Kidney capillary endothelial cell (primary cell): ENCODE data around the gene PLD2.

ENCODE experiments used
- DNase-seq: peaks from one replicate; pipeline ENCODE4 v3.0.0-alpha.2; 2018; ENCODE audit warnings: low spot score

PLD2 gene, protein sequence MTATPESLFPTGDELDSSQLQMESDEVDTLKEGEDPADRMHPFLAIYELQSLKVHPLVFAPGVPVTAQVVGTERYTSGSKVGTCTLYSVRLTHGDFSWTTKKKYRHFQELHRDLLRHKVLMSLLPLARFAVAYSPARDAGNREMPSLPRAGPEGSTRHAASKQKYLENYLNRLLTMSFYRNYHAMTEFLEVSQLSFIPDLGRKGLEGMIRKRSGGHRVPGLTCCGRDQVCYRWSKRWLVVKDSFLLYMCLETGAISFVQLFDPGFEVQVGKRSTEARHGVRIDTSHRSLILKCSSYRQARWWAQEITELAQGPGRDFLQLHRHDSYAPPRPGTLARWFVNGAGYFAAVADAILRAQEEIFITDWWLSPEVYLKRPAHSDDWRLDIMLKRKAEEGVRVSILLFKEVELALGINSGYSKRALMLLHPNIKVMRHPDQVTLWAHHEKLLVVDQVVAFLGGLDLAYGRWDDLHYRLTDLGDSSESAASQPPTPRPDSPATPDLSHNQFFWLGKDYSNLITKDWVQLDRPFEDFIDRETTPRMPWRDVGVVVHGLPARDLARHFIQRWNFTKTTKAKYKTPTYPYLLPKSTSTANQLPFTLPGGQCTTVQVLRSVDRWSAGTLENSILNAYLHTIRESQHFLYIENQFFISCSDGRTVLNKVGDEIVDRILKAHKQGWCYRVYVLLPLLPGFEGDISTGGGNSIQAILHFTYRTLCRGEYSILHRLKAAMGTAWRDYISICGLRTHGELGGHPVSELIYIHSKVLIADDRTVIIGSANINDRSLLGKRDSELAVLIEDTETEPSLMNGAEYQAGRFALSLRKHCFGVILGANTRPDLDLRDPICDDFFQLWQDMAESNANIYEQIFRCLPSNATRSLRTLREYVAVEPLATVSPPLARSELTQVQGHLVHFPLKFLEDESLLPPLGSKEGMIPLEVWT

GRCh38 chr17:4806777-4807604, at the start of gene PLD2:
Gene PLD2, plus strand, starts transcription at chr17:4807152. Its CDS starts 621 bp downstream, at chr17:4807773.
- peak; percentile 77 for DNase-seq

GRCh38 chr17:4759776-4760236, 47.1 kb upstream of the PLD2 start:
- no peak for DNase-seq

- no peak for DNase-seq
Observed at GRCh38 chr17:4764595-4764994, 42.4 kb upstream of the PLD2 start.

GRCh38 chr17:4766201-4766600, 40.8 kb upstream of the PLD2 start:
- DNase-seq, result no peak

DNA sequence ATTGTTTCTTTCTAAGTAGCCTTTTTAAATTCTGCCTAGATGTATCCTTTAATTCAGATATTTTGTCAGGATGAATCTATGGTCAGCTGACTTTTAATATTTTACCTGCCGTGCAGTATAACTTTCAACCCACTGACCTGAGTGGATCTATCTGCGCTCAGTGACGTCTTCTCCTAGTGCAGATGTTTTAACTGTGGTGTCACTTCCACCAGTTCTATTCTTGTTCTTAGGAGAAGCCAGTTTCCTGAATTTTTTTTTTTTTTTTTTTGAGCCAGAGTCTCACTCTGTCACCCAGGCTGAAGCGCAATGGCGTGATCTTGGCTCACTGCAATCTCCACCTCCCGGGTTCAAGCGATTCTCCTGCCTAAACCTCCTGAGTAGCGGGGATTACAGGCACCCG, 40.2 kb upstream of the PLD2 start:
- peak; percentile 40 for DNase-seq

- DNase-seq, result no peak
Observed at GRCh38 chr17:4768298-4768697, 38.7 kb upstream of the PLD2 start.

GRCh38 chr17:4769628-4770027, 37.3 kb upstream of the PLD2 start:
- no peak for DNase-seq

DNA sequence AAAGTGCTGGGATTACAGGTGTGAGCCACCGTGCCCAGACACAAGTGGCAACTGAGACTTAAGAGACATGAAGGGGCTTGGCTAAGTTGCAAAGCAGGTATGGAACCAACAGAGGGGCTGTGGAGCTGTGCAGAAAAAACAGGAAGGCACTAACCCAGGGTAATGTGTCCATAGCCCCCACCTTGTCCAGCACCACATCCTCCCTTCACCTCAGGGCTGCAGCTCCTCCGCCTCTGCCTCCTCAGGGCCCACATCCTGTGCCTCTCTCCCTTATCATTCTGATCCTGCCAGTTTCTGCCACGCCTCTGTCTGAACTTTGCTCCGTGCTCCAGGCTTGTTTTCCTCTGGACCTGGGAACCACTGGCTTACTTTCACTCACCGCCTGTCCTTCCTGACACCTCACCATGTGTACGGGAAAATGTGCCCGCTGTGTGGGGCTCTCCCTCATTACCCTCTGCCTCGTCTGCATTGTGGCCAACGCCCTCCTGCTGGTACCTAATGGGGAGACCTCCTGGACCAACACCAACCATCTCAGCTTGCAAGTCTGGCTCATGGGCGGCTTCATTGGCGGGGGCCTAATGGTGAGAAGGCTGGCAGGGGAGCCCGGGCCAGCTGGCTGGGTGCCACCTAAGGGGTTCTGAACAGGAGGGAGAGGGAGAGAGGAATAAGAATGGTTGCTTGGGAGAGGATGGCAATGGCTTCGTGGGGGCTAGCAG, 35.3 kb upstream of the PLD2 start, which contains the start of gene TM4SF5:
Gene TM4SF5, plus strand, starts transcription at position 368 of the 716 bp plus-strand sequence. Its CDS starts 37 bp downstream, at position 405.
- DNase-seq, result no peak

DNA sequence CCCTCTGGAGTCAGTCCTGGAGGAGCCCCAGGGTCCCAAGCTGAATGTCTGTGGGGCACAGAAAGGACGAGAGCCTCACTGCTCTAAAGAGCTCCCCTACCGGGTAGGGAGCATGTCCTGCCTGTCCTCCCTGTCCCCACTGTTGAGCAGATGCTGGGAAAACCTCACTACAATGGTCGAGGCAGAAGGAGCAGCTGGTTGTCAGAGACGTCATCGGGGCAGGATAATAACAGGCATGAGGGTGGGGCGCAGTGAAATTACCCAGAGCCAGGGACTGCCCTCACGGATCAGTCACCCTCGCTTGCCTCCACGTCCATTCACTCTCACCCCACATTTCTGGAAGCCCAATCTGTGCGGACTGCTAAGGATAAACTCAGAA, 34.7 kb upstream of the PLD2 start:
- DNase-seq, result no peak

GRCh38 chr17:4777969-4778760, 28.8 kb upstream of the PLD2 start:
- no peak for DNase-seq

DNA sequence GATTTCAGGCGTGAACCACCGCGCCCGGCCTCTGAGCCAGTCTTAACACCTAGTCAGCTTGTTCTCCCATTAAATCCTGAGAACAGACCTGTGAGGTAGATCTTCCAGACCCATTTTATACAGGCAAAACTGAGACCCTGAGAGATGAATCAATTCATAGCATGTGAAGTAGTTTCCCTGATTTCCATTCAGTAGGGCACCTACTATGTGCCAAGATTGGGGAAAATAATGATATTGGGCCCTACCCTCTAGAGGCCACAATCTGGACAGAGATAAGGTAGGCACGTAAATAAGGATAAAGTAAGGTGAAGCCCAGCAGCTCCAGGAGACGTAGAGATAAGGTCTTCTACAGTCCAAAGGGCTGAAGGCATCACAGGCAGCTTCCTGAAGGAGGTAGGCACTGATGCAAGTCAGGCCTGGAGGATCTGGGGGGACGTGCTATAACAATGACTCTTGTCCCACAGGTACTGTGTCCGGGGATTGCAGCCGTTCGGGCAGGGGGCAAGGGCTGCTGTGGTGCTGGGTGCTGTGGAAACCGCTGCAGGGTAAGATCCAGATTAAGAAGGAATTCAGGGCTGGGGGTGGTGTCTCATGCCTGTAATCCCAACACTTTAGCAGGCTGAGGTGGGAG, 26.5 kb upstream of the PLD2 start:
- DNase-seq, result no peak

GRCh38 chr17:4782652-4783051, 24.3 kb upstream of the PLD2 start:
- DNase-seq, result no peak

DNA sequence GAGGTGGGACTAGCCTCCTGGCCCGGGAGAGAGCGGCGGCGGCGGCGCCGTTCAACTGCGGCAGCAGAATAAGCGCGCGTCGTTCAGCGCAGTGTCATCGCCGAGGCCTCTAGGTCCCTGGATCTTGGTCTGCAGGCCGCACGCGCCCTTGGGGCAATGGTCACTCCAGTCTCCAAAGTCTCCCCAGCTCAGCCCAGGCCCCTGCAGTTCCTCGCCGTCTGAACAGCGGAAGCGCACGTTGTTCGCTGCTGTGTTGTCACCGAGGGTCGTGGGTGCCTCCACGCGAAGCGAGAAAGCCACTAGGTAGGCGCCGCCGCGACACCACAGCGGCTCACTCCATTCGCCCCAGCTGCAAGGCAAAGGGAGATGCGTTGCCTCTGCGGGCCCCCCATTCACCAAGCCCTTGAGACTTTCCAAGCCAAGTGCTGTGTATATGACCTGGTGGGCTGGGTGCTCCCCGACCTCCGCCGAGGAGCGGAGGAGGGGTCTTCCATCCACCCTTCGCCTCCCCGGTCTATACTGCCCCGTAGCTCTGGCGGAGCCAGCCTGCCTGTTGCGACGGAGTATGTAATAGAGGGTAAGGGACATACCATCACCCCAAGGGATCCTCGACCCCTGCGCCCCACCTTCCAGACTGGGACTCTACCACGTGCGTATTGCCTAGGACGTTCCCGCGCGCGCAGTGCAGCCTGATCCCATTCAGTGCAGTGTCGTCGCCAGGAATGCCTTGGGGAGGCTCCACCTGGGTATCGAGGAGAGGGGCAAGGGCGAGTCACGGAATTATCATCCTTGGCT, 21.4 kb upstream of the PLD2 start:
- no peak for DNase-seq

- DNase-seq, result no peak
Observed at GRCh38 chr17:4786106-4786511, 20.8 kb upstream of the PLD2 start, which contains the start of gene VMO1. Gene VMO1, minus strand, starts transcription at chr17:4786364. Its CDS starts 12 bp downstream, at chr17:4786352.

- no peak for DNase-seq
Observed at GRCh38 chr17:4786516-4786915, 20.4 kb upstream of the PLD2 start.

GRCh38 chr17:4788159-4788806, 18.7 kb upstream of the PLD2 start:
- no peak for DNase-seq

- no peak for DNase-seq
Observed at GRCh38 chr17:4788807-4789700, 17.9 kb upstream of the PLD2 start, which contains the start of gene GLTPD2. Gene GLTPD2, plus strand, starts transcription at chr17:4788964. Its CDS starts 48 bp downstream, at chr17:4789012.

DNA sequence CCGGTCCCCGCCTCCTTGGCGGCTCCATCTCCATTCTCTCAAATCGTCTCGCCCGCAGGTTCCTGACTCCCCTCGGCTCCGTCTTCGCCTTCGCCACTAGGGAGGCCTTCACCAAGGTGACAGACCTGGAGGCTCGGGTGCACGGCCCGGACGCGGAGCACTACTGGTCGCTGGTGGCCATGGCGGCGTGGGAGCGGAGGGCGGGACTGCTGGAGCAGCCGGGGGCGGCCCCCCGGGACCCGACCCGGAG, 17.3 kb upstream of the PLD2 start:
- DNase-seq, result no peak
